HFFc6 (cell line): ENCODE data around the gene RNASEH2B. TPM values are rescaled to one million over a fixed set of nuclear protein-coding genes. Genes with fewer than 3 reads are reported as not detected.

ENCODE experiments used
- DNase-seq: peaks from one replicate; pipeline ENCODE4 v3.0.0-alpha.2; 2018
- H3K27ac Mint-ChIP-seq: 2 replicates; pipeline ENCODE4 v1.8.0; 2020; ENCODE audit warnings: mild to moderate bottlenecking, mixed read lengths
- H3K27me3 Mint-ChIP-seq: 2 replicates; pipeline ENCODE4 v1.8.0; 2021; ENCODE audit warnings: mild to moderate bottlenecking, moderate library complexity, mixed read lengths; ENCODE audit not compliant: insufficient read depth
- H3K36me3 Mint-ChIP-seq: 2 replicates; pipeline ENCODE4 v1.8.0; 2021; ENCODE audit warnings: low read depth, mixed read lengths
- H3K4me1 Mint-ChIP-seq: 2 replicates; pipeline ENCODE4 v1.8.0; 2020; ENCODE audit warnings: low read depth, mixed read lengths
- H3K4me3 Mint-ChIP-seq: 2 replicates; pipeline ENCODE4 v1.8.0; 2020; ENCODE audit warnings: mild to moderate bottlenecking, moderate library complexity, mixed read lengths
- H3K9me3 Mint-ChIP-seq: 2 replicates; pipeline ENCODE4 v1.8.0; 2020; ENCODE audit warnings: mild to moderate bottlenecking, mixed read lengths
- total RNA-seq, 6 experiments: library from RNA; stranded (reverse); fragmentation: NEBNext Ultra II Directional; extraction: Animal tissue kit (Norgen Biotek cat#: 25700); gene quantifications; 2 replicates in 1 of 6; 3 replicates in 5 of 6; pipeline ENCODE4 v1.2.3, GENCODE V29; 2021
- TF ChIP-seq, protein P1 (sequence below): fragments of 200-600 bp; sonication (generic); IDR thresholded peaks from 2 replicates; pipeline ENCODE4 v1.5.0; 2021; ENCODE audit warnings: antibody characterized with exemption, mild to moderate bottlenecking

Gene RNASEH2B
- total RNA-seq, 6 experiments from 2014 or later = 12.4 to 20.7 (median 17.4) TPM

DNA sequence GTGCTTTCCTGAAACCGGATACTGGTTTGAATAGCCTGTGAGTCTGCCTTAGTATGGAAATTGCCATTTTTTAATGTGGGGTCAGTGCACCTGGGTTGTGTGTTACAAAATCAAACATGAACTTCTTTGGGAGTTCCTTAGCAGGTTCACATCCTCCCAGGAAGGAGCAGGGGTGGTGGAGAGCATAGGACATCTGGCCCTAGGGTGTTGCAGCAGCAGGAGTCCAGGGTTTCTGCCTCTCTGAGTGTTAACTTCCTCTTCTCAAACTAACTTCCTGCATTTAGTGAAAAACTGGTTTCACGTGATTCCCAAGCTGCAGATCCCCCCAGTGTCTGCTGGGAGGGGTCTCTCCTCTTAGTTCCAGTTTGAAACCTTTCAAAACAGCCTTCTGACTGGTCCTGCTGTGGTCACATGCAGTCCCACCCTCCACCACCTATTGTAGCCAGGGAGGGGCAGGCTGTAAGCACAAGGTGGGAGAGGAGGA, 7.2 kb downstream of the RNASEH2B start:
- Mint-ChIP-seq H3K4me1 (peaks cover 24% of the 10 kb centered on the region), H3K27me3 (no peaks in the 10 kb centered on the region; the same call in 1 of the 2 replicates), H3K4me3 (no peak overlapping the region), H3K9me3 (peaks cover 3% of the 10 kb centered on the region; the same call in 1 of the 2 replicates), H3K27ac (no peak overlapping the region), H3K36me3 (peaks cover under 1% of the 10 kb centered on the region)
- no peak for DNase-seq
- TF ChIP-seq, protein P1, sequence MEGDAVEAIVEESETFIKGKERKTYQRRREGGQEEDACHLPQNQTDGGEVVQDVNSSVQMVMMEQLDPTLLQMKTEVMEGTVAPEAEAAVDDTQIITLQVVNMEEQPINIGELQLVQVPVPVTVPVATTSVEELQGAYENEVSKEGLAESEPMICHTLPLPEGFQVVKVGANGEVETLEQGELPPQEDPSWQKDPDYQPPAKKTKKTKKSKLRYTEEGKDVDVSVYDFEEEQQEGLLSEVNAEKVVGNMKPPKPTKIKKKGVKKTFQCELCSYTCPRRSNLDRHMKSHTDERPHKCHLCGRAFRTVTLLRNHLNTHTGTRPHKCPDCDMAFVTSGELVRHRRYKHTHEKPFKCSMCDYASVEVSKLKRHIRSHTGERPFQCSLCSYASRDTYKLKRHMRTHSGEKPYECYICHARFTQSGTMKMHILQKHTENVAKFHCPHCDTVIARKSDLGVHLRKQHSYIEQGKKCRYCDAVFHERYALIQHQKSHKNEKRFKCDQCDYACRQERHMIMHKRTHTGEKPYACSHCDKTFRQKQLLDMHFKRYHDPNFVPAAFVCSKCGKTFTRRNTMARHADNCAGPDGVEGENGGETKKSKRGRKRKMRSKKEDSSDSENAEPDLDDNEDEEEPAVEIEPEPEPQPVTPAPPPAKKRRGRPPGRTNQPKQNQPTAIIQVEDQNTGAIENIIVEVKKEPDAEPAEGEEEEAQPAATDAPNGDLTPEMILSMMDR = no peak

DNA sequence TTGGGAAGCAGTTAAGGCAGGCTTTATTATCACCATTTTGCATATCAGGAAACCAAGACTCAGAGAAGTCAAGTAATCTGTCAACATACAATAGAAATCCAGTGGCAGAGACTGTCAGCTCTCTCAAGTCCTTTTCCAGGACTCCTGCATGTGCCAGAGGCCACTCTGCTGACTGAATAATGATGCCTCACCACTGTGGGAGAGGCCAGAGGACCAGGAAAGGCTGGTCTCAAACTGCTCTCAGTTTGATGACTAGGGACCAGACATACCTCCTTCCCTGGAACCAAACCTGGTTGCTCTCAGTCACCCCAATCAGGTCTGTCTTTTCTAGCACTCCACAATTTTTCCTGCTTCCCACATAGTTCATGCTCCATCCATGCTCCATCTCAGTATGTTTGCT, 8.0 kb downstream of the RNASEH2B start:
- H3K36me3 Mint-ChIP-seq = peaks cover 9% of the 10 kb centered on the region
- H3K27me3 Mint-ChIP-seq = no peaks in the 10 kb centered on the region
- TF ChIP-seq, protein P1 = no peak
- DNase-seq = no peak
- peaks cover 16% of the 10 kb centered on the region for H3K4me1 Mint-ChIP-seq
- H3K27ac Mint-ChIP-seq = no peak overlapping the region
- no peak overlapping the region for H3K4me3 Mint-ChIP-seq
- H3K9me3 Mint-ChIP-seq = peaks cover 11% of the 10 kb centered on the region

DNA sequence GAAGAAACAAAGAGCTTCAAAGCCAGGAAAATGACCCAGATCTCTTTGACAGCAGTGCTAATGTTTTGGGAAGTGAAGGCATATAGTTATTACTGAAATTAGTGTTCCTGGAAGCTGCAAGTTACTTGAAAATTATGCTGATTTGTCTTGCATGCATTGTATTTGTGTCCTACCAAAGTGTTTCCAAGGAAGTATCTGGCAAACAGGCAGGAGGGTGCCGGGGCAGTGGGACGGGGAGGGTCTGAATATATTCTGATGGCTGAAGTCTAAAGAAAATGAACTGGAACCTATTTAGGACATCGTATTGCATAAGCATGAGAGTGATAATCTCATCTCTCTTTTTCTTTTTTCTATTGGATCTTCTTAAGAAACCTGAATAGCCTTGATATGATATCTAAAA, 9.0 kb downstream of the RNASEH2B start:
- peaks cover 16% of the 10 kb centered on the region for H3K4me1 Mint-ChIP-seq
- TF ChIP-seq, protein P1 = no peak

DNA sequence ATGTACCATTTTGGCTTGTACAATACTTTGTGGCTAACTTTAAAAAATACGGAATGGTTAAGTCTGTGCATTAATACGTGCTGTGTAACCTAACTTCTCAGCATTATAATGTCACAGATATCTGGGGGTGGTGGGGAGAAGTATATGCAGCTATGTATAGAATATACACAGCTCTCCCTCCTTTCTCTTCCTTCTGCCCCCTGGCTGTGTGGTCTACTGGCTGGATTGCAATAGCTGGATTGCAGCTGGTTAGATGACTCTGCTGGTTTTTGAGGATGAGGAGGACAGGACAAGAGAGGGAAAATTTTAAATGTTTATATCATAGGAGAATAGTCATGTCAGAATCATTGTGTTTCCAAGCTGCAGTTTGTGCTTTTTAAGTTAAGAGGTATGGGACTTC, 9.7 kb downstream of the RNASEH2B start:
- no peak overlapping the region for H3K4me3 Mint-ChIP-seq
- peaks cover 13% of the 10 kb centered on the region for H3K4me1 Mint-ChIP-seq
- H3K27me3 Mint-ChIP-seq = no peaks in the 10 kb centered on the region
- H3K9me3 Mint-ChIP-seq = peaks cover 28% of the 10 kb centered on the region
- no peak for DNase-seq
- H3K36me3 Mint-ChIP-seq = peaks cover 26% of the 10 kb centered on the region
- TF ChIP-seq, protein P1 = no peak
- no peak overlapping the region for H3K27ac Mint-ChIP-seq

More for the DNA sequence above, 9.0 kb downstream of the RNASEH2B start:
- Mint-ChIP-seq H3K4me3 (no peak overlapping the region), H3K36me3 (peaks cover 19% of the 10 kb centered on the region), H3K9me3 (peaks cover 21% of the 10 kb centered on the region), H3K27me3 (no peaks in the 10 kb centered on the region), H3K27ac (no peak overlapping the region)
- DNase-seq = no peak

DNA sequence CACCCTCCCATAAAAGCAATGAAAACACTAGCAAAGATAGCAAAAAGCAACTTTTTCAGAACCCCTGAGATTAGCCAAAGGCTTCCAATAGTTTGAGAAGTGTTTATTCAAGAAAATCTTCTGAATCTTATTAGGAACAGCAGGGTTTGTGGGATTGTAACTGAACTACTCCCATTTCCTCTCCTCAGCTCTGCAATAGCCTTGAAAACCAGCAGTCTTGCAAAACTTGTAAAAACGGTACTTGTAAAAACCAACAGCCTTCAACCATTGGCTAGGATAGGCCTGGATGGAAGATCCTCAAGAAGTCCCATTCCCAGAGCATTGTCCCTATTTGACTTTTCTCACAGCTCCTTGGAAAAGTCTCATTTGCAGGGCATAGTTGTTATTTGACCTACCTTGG, 12.1 kb downstream of the RNASEH2B start:
- Mint-ChIP-seq H3K36me3 (peaks cover 32% of the 10 kb centered on the region), H3K27ac (no peak overlapping the region), H3K4me3 (no peak overlapping the region), H3K4me1 (no peaks in the 10 kb centered on the region), H3K9me3 (peaks cover 37% of the 10 kb centered on the region), H3K27me3 (no peaks in the 10 kb centered on the region)
- TF ChIP-seq, protein P1 = no peak
- no peak for DNase-seq

DNA sequence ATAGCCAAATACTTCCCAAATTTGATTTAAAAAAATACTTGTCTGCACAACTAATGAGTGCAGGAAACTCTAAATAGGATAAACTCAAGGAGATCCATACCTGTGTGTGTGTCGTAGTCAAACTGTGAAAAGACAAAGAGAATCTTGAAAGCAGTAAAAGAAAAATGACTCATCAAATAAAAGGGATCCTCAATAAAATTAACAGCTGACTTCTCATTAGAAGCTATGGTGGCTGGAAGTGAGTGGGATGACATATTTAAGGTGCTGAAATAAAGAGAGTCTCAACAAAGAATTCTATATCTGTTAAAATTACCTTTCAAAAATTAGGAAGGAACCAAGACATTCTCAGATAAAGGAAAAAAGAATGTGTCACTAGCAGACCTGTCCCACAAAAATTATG, 13.7 kb downstream of the RNASEH2B start:
- Mint-ChIP-seq H3K27ac (no peak overlapping the region), H3K36me3 (peaks cover 32% of the 10 kb centered on the region), H3K27me3 (no peaks in the 10 kb centered on the region), H3K9me3 (peaks cover 37% of the 10 kb centered on the region), H3K4me3 (no peak overlapping the region), H3K4me1 (no peaks in the 10 kb centered on the region)
- TF ChIP-seq, protein P1 = no peak
- DNase-seq = no peak
